Loucy (cell line): ENCODE measurements around the gene ILF3.

Source experiments
- H2AFZ ChIP-seq: fragments of 200-600 bp; sonication (generic); 2 replicates; pipeline ENCODE4 v1.6.0; 2016; ENCODE audit warnings: antibody characterized with exemption, mild to moderate bottlenecking, low read length, moderate library complexity
- H3F3A ChIP-seq: fragments of 200-600 bp; 2 replicates; pipeline ENCODE4 v1.6.0; 2016; ENCODE audit warnings: antibody characterized with exemption, low read depth, mild to moderate bottlenecking
- H3K27me3 ChIP-seq: fragments of 200-600 bp; sonication (generic); 2 replicates; pipeline ENCODE4 v1.6.1; 2014; ENCODE audit warnings: low read length, mild to moderate bottlenecking; ENCODE audit not compliant: insufficient read depth, poor library complexity, severe bottlenecking
- H3K36me3 ChIP-seq: fragments of 200-600 bp; sonication (generic); 2 replicates; pipeline ENCODE4 v1.6.1; 2016; ENCODE audit warnings: low read length; ENCODE audit not compliant: insufficient read depth
- H3K4me1 ChIP-seq: fragments of 200-600 bp; sonication (generic); 2 replicates; pipeline ENCODE4 v1.5.1; 2014; ENCODE audit warnings: low read length, mild to moderate bottlenecking; ENCODE audit not compliant: insufficient read depth, poor library complexity, severe bottlenecking
- H3K4me2 ChIP-seq: fragments of 200-600 bp; sonication (generic); 2 replicates; pipeline ENCODE4 v1.6.0; 2014; ENCODE audit warnings: antibody characterized with exemption, low read length, low read depth, mild to moderate bottlenecking; ENCODE audit not compliant: poor library complexity, severe bottlenecking
- H3K4me3 ChIP-seq: fragments of 200-600 bp; sonication (generic); 2 replicates; pipeline ENCODE4 v1.5.1; 2014; ENCODE audit warnings: low read length, mild to moderate bottlenecking, mixed read lengths; ENCODE audit not compliant: poor library complexity, severe bottlenecking
- H3K79me2 ChIP-seq: fragments of 200-600 bp; sonication (generic); 2 replicates; pipeline ENCODE4 v1.6.1; 2014; ENCODE audit warnings: low read length; ENCODE audit not compliant: insufficient read depth
- H3K9ac ChIP-seq: fragments of 200-600 bp; sonication (generic); 2 replicates; pipeline ENCODE4 v1.6.0; 2014; ENCODE audit warnings: mild to moderate bottlenecking, low read depth, low read length, moderate library complexity; ENCODE audit not compliant: poor library complexity, severe bottlenecking
- H3K9me2 ChIP-seq: fragments of 200-600 bp; sonication (generic); replicated peaks from 2 replicates; pipeline ENCODE4 v1.6.1; 2016; ENCODE audit warnings: low read depth, low read length, mixed read lengths
- H3K9me3 ChIP-seq: fragments of 200-600 bp; sonication (generic); 2 replicates; pipeline ENCODE4 v1.6.1; 2014; ENCODE audit warnings: mild to moderate bottlenecking, antibody characterized with exemption, low read length, low read depth; ENCODE audit not compliant: insufficient read depth
- H4K20me1 ChIP-seq: fragments of 200-600 bp; sonication (generic); 2 replicates; pipeline ENCODE4 v1.6.0; 2014; ENCODE audit warnings: antibody characterized with exemption, low read length, mild to moderate bottlenecking; ENCODE audit not compliant: insufficient read depth, poor library complexity, severe bottlenecking
- CTCF ChIP-seq: fragments of 200-600 bp; sonication (generic); conservative IDR thresholded peaks from 2 replicates; pipeline ENCODE4 v1.5.1; 2014; ENCODE audit warnings: mild to moderate bottlenecking, antibody characterized with exemption, low read length
- EZH2phosphoT487 ChIP-seq: fragments of 200-600 bp; IDR thresholded peaks from 2 replicates; pipeline ENCODE4 v1.6.1; 2018; ENCODE audit warnings: antibody characterized with exemption, mild to moderate bottlenecking, moderate library complexity, borderline replicate concordance

ILF3 gene

GRCh38 chr19:10740798-10741197 is 86.7 kb downstream of the ILF3 start:
- TF ChIP-seq CTCF (no peak), EZH2phosphoT487 (no peak)
- peaks cover 4% of the 10 kb centered on the region; the same call in 1 of the 2 replicates for H3K36me3 ChIP-seq
- H3K9me2 ChIP-seq: no peaks in the 10 kb centered on the region
- H3K27me3 ChIP-seq: no peaks in the 10 kb centered on the region
- H2AFZ ChIP-seq: no peak overlapping the region
- H3K9me3 ChIP-seq: no peaks in the 10 kb centered on the region
- H3K4me1 ChIP-seq: no peaks in the 10 kb centered on the region
- no peak overlapping the region for H3K4me3 ChIP-seq
- H3K9ac ChIP-seq: no peak overlapping the region
- H3K79me2 ChIP-seq: peaks cover 91% of the 10 kb centered on the region
- H3F3A ChIP-seq: no peaks in the 10 kb centered on the region
- no peak overlapping the region for H3K4me2 ChIP-seq
- peaks cover 55% of the 10 kb centered on the region for H4K20me1 ChIP-seq
